ENCODE measurements around the gene FAM3C. TPM values are rescaled to one million over a fixed set of nuclear protein-coding genes. Genes with fewer than 3 reads are reported as not detected.
A peak's percentile ranks its signal among the peaks of the same experiment; 100 is the strongest.
"Not testable (repeated sequence)": the region's sequence is repeated elsewhere in the genome, so short reads cannot be mapped to it uniquely, and the experiment has no call there.

Gene FAM3C
- total RNA-seq, 1 donor from 2014 or later, result 65.5 TPM

GRCh38 chr7:121331048-121331447 lies 65.1 kb downstream of the FAM3C start:
- no peak for DNase-seq (ENCODE audit: low spot score)

GRCh38 chr7:121330053-121330833 lies 65.9 kb downstream of the FAM3C start:
- no peak for DNase-seq (ENCODE audit: low spot score)

- DNase-seq (ENCODE audit: low spot score), result no peak
These were observed 66.7 kb downstream of the FAM3C start for GRCh38 chr7:121329191-121330052.

- DNase-seq (ENCODE audit: low spot score), result no peak
These were observed 67.5 kb downstream of the FAM3C start, which contains the start of gene WNT16 for GRCh38 chr7:121328508-121329190. TSS of gene WNT16 (plus strand) at chr7:121329000. CDS start at chr7:121329293, 293 bp downstream.

GRCh38 chr7:121327671-121328070 lies 68.4 kb downstream of the FAM3C start:
- no peak for DNase-seq (ENCODE audit: low spot score)

GRCh38 chr7:121323515-121324302 lies 72.4 kb downstream of the FAM3C start:
- peak; percentile 93 for DNase-seq (ENCODE audit: low spot score)

- DNase-seq (ENCODE audit: low spot score), result no peak
These were observed 73.6 kb downstream of the FAM3C start for GRCh38 chr7:121322460-121322859.

GRCh38 chr7:121315170-121315569 lies 80.9 kb downstream of the FAM3C start:
- DNase-seq (ENCODE audit: low spot score), result not testable (repeated sequence)

GRCh38 chr7:121313793-121314676 lies 82.1 kb downstream of the FAM3C start:
- DNase-seq (ENCODE audit: low spot score), result no peak

GRCh38 chr7:121313220-121313792 lies 82.8 kb downstream of the FAM3C start:
- DNase-seq (ENCODE audit: low spot score), result no peak

GRCh38 chr7:121307021-121307574 lies 89.0 kb downstream of the FAM3C start:
- DNase-seq (ENCODE audit: low spot score), result no peak

GRCh38 chr7:121306565-121306964 lies 89.5 kb downstream of the FAM3C start:
- DNase-seq (ENCODE audit: low spot score), result no peak

GRCh38 chr7:121305109-121305508 lies 91.0 kb downstream of the FAM3C start:
- no peak for DNase-seq (ENCODE audit: low spot score)

- no peak for DNase-seq (ENCODE audit: low spot score)
These were observed 91.9 kb downstream of the FAM3C start for GRCh38 chr7:121304102-121304658.

GRCh38 chr7:121303422-121304101 lies 92.5 kb downstream of the FAM3C start:
- no peak for DNase-seq (ENCODE audit: low spot score)

GRCh38 chr7:121302214-121302745 lies 93.8 kb downstream of the FAM3C start:
- no peak for DNase-seq (ENCODE audit: low spot score)

GRCh38 chr7:121301446-121302213 lies 94.5 kb downstream of the FAM3C start:
- peak; percentile 81 for DNase-seq (ENCODE audit: low spot score)

Data from umbilical cord (tissue), 2 donors.